ENCODE results near the gene MUC5B.

MUC5B gene

GRCh38 chr11:1198561-1199240, 24.2 kb upstream of the MUC5B start:
- peaks cover 24 to 51% (median 38%) of the 10 kb centered on the region in 5 donors for H3K27me3 ChIP-seq (ENCODE audit: control insufficient read depth in 5 of 5, insufficient read depth in 4 of 5, low read length in 5 of 5)

DNA sequence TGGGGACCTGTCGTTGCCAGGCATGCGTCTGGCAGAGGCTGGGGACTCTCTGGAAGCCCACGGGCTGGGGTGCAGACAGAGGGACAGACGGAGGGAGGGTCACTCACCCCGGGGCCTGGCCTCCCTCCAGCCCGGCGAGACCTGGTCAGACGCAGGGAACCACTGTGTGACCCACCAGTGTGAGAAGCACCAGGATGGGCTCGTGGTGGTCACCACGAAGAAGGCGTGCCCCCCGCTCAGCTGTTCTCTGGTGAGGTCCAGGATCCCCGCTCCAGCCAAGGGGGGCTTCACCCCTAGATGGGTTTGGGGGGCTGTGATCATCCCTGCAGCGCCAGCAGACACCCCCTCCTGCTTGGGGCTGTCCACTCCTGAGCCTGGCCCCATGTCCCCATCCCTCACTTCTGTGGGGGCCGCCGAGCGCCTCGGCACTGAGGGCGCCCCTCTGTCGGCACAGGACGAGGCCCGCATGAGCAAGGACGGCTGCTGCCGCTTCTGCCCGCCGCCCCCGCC, 23.6 kb upstream of the MUC5B start:
- Histone ChIP-seq H3K36me3 (ENCODE audit: control insufficient read depth in 5 of 5, insufficient read depth in 5 of 5, low read length in 5 of 5) (no peaks in the 10 kb centered on the region), H3K9ac (ENCODE audit: low read length in 5 of 5) (no peak overlapping the region), H3K27me3 (ENCODE audit: control insufficient read depth in 5 of 5, insufficient read depth in 4 of 5, low read length in 5 of 5) (peaks cover 23 to 55% (median 44%) of the 10 kb centered on the region in 5 donors), H3K27ac (ENCODE audit: low read depth, low read length) (no peak overlapping the region), H3K4me3 (ENCODE audit: low read depth in 1 of 5, low read length in 5 of 5) (no peak overlapping the region), H3K4me1 (ENCODE audit: control insufficient read depth in 5 of 5, insufficient read depth in 5 of 5, low read length in 5 of 5) (peaks cover 0 to 4% (median 0%) of the 10 kb centered on the region in 5 donors), H3K9me3 (ENCODE audit: control insufficient read depth in 5 of 5, low read length in 5 of 5) (no peaks in the 10 kb centered on the region)

More at GRCh38 chr11:1198561-1199240, 24.2 kb upstream of the MUC5B start:
- H3K9me3 ChIP-seq (ENCODE audit: control insufficient read depth in 5 of 5, low read length in 5 of 5) = no peaks in the 10 kb centered on the region
- no peak overlapping the region for H3K4me3 ChIP-seq (ENCODE audit: low read depth in 1 of 5, low read length in 5 of 5)
- no peak overlapping the region for H3K9ac ChIP-seq (ENCODE audit: low read length in 5 of 5)
- H3K36me3 ChIP-seq (ENCODE audit: control insufficient read depth in 5 of 5, insufficient read depth in 5 of 5, low read length in 5 of 5) = no peaks in the 10 kb centered on the region
- no peak overlapping the region for H3K27ac ChIP-seq (ENCODE audit: low read depth, low read length)
- peaks cover 0 to 4% (median 0%) of the 10 kb centered on the region in 5 donors for H3K4me1 ChIP-seq (ENCODE audit: control insufficient read depth in 5 of 5, insufficient read depth in 5 of 5, low read length in 5 of 5)

GRCh38 chr11:1199751-1200610, 22.9 kb upstream of the MUC5B start:
- no peak overlapping the region for H3K9ac ChIP-seq (ENCODE audit: low read length in 5 of 5)
- no peak overlapping the region for H3K4me3 ChIP-seq (ENCODE audit: low read depth in 1 of 5, low read length in 5 of 5)
- no peaks in the 10 kb centered on the region for H3K36me3 ChIP-seq (ENCODE audit: control insufficient read depth in 5 of 5, insufficient read depth in 5 of 5, low read length in 5 of 5)
- H3K27me3 ChIP-seq (ENCODE audit: control insufficient read depth in 5 of 5, insufficient read depth in 4 of 5, low read length in 5 of 5) = peaks cover 23 to 57% (median 48%) of the 10 kb centered on the region in 5 donors
- H3K27ac ChIP-seq (ENCODE audit: low read depth, low read length) = no peak overlapping the region
- H3K4me1 ChIP-seq (ENCODE audit: control insufficient read depth in 5 of 5, insufficient read depth in 5 of 5, low read length in 5 of 5) = peaks cover 0 to 4% (median 0%) of the 10 kb centered on the region in 5 donors
- no peaks in the 10 kb centered on the region for H3K9me3 ChIP-seq (ENCODE audit: control insufficient read depth in 5 of 5, low read length in 5 of 5)

GRCh38 chr11:1200611-1201191, 22.2 kb upstream of the MUC5B start:
- peaks cover 0 to 4% (median 0%) of the 10 kb centered on the region in 5 donors for H3K4me1 ChIP-seq (ENCODE audit: control insufficient read depth in 5 of 5, insufficient read depth in 5 of 5, low read length in 5 of 5)
- H3K4me3 ChIP-seq (ENCODE audit: low read depth in 1 of 5, low read length in 5 of 5) = no peak overlapping the region
- H3K9me3 ChIP-seq (ENCODE audit: control insufficient read depth in 5 of 5, low read length in 5 of 5) = no peaks in the 10 kb centered on the region
- H3K27ac ChIP-seq (ENCODE audit: low read depth, low read length) = no peak overlapping the region
- H3K9ac ChIP-seq (ENCODE audit: low read length in 5 of 5) = no peak overlapping the region
- no peaks in the 10 kb centered on the region for H3K36me3 ChIP-seq (ENCODE audit: control insufficient read depth in 5 of 5, insufficient read depth in 5 of 5, low read length in 5 of 5)
- H3K27me3 ChIP-seq (ENCODE audit: control insufficient read depth in 5 of 5, insufficient read depth in 4 of 5, low read length in 5 of 5) = peaks cover 23 to 60% (median 50%) of the 10 kb centered on the region in 5 donors

- Histone ChIP-seq H3K4me1 (ENCODE audit: control insufficient read depth in 5 of 5, insufficient read depth in 5 of 5, low read length in 5 of 5) (peaks cover 0 to 4% (median 0%) of the 10 kb centered on the region in 5 donors), H3K27ac (ENCODE audit: low read depth, low read length) (no peak overlapping the region), H3K4me3 (ENCODE audit: low read depth in 1 of 5, low read length in 5 of 5) (no peak overlapping the region), H3K27me3 (ENCODE audit: control insufficient read depth in 5 of 5, insufficient read depth in 4 of 5, low read length in 5 of 5) (peaks cover 23 to 59% (median 42%) of the 10 kb centered on the region in 5 donors), H3K9me3 (ENCODE audit: control insufficient read depth in 5 of 5, low read length in 5 of 5) (no peaks in the 10 kb centered on the region), H3K9ac (ENCODE audit: low read length in 5 of 5) (no peak overlapping the region), H3K36me3 (ENCODE audit: control insufficient read depth in 5 of 5, insufficient read depth in 5 of 5, low read length in 5 of 5) (no peaks in the 10 kb centered on the region)
Measured at GRCh38 chr11:1201395-1202153, 21.3 kb upstream of the MUC5B start.

DNA sequence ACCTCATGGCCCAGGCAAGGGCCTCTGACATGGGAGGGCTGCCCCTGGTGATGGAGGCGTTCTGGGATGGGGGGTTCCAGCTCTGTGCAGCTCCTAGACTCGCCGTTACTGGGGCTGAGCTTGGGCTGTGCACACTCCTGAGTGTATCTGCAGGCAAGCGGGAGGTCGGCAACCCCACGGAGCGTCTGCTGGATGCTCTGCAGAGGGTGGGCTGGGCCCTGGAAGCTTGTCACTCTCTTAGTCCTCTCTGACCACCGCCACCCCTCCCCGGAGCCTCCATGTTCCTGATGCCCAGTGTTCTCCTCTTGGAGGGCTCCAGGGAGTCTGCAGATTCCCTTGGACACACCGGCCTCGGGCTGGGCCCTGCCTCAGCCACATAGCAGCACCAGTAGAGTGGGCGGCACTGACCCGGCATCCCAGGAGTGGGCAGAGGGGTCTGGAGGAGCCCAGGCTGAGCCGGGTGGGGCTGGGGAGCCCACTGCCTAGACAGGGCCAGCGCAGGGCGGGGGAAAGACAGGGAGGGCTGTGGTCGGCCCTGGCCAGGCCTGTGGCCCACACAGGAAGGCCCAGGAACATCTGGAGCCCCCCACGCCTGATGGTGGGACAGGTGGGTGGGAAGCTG, 20.6 kb upstream of the MUC5B start:
- H3K27me3 ChIP-seq (ENCODE audit: control insufficient read depth in 5 of 5, insufficient read depth in 4 of 5, low read length in 5 of 5) = peaks cover 23 to 54% (median 37%) of the 10 kb centered on the region in 5 donors
- H3K9me3 ChIP-seq (ENCODE audit: control insufficient read depth in 5 of 5, low read length in 5 of 5) = no peaks in the 10 kb centered on the region
- H3K4me1 ChIP-seq (ENCODE audit: control insufficient read depth in 5 of 5, insufficient read depth in 5 of 5, low read length in 5 of 5) = peaks cover 0 to 4% (median 0%) of the 10 kb centered on the region in 5 donors
- H3K4me3 ChIP-seq (ENCODE audit: low read depth in 1 of 5, low read length in 5 of 5) = no peak overlapping the region
- H3K36me3 ChIP-seq (ENCODE audit: control insufficient read depth in 5 of 5, insufficient read depth in 5 of 5, low read length in 5 of 5) = no peaks in the 10 kb centered on the region
- no peak overlapping the region for H3K9ac ChIP-seq (ENCODE audit: low read length in 5 of 5)
- H3K27ac ChIP-seq (ENCODE audit: low read depth, low read length) = no peak overlapping the region

DNA sequence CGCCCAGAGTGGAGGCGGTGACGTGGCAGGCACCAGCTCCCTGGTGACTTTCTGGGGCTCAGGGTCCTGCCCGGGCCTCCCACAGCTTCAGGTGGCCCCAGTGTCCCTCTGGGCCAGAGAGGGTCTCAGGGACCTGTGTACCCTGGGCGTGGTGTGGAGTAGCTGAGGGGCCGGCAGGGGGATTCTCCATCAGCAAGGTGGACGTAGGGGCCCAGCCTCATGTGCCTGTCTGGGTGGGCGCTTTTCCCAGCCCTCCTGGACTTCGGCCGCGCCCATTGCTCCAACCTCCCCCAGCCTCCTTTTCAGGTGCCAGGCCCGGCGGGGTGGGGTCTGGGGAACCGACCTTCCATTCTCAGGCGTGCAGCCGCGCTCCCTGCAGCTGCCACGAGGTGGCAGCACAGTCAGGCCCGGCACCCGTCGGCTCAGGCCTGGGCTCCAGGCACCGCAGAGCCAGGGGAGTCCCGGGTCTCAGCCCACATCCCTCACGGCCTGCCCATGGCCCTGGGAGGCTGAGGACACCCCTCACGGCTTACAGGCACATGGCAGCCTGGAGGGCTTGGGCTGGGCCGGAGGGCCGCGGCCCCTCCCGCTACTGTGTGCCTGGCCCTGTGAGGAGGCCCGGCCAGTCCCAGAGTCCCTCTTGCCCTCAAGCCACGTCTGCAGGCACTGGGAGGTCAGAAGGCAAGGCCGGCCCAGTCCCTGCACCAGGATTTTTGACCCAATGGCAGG, 19.9 kb upstream of the MUC5B start:
- H3K27me3 ChIP-seq (ENCODE audit: control insufficient read depth in 5 of 5, insufficient read depth in 4 of 5, low read length in 5 of 5) = peaks cover 23 to 49% (median 32%) of the 10 kb centered on the region in 5 donors
- H3K4me1 ChIP-seq (ENCODE audit: control insufficient read depth in 5 of 5, insufficient read depth in 5 of 5, low read length in 5 of 5) = peaks cover 0 to 4% (median 0%) of the 10 kb centered on the region in 5 donors
- H3K9me3 ChIP-seq (ENCODE audit: control insufficient read depth in 5 of 5, low read length in 5 of 5) = no peaks in the 10 kb centered on the region
- H3K27ac ChIP-seq (ENCODE audit: low read depth, low read length) = no peak overlapping the region
- no peaks in the 10 kb centered on the region for H3K36me3 ChIP-seq (ENCODE audit: control insufficient read depth in 5 of 5, insufficient read depth in 5 of 5, low read length in 5 of 5)
- no peak overlapping the region for H3K9ac ChIP-seq (ENCODE audit: low read length in 5 of 5)
- H3K4me3 ChIP-seq (ENCODE audit: low read depth in 1 of 5, low read length in 5 of 5) = no peak overlapping the region

GRCh38 chr11:1203505-1204271, 19.2 kb upstream of the MUC5B start:
- Histone ChIP-seq H3K36me3 (ENCODE audit: control insufficient read depth in 5 of 5, insufficient read depth in 5 of 5, low read length in 5 of 5) (no peaks in the 10 kb centered on the region), H3K9ac (ENCODE audit: low read length in 5 of 5) (no peak overlapping the region), H3K4me3 (ENCODE audit: low read depth in 1 of 5, low read length in 5 of 5) (no peak overlapping the region), H3K27ac (ENCODE audit: low read depth, low read length) (no peak overlapping the region), H3K27me3 (ENCODE audit: control insufficient read depth in 5 of 5, insufficient read depth in 4 of 5, low read length in 5 of 5) (peaks cover 18 to 46% (median 29%) of the 10 kb centered on the region in 5 donors), H3K4me1 (ENCODE audit: control insufficient read depth in 5 of 5, insufficient read depth in 5 of 5, low read length in 5 of 5) (peaks cover 0 to 4% (median 0%) of the 10 kb centered on the region in 5 donors), H3K9me3 (ENCODE audit: control insufficient read depth in 5 of 5, low read length in 5 of 5) (no peaks in the 10 kb centered on the region)

All from subcutaneous abdominal adipose tissue (tissue), 5 donors.